WTC11 (cell line): Measurements from ENCODE around the gene ITPR2. TPM values are rescaled to one million over a fixed set of nuclear protein-coding genes. Genes with fewer than 3 reads are reported as not detected.

Experiments used
- ATAC-seq: fragments of 200-7000 bp; cut with Tn5 transposase; 2 replicates; pipeline ENCODE4 v1.10.0; 2021; ENCODE audit warnings: mild to moderate bottlenecking, moderate library complexity
- CTCF ChIA-PET: fragments of 300-600 bp; sonication (Branson Sonifier 250); formaldehyde crosslinking; loops from one replicate; lab custom pipeline; 2021; ENCODE audit warnings: antibody characterized with exemption; lab: Charles Lee
- POLR2A ChIA-PET: fragments of 350-600 bp; sonication (Branson Sonifier 250); formaldehyde crosslinking; loops from one replicate; lab custom pipeline; 2021; ENCODE audit warnings: antibody characterized with exemption; lab: Charles Lee
- DNase-seq: peaks from one replicate; pipeline ENCODE4 v3.0.0; 2021; ENCODE audit warnings: low spot score
- H3K27ac Mint-ChIP-seq: 2 replicates; pipeline ENCODE4 v1.8.0; 2021; ENCODE audit warnings: mixed read lengths
- H3K27me3 Mint-ChIP-seq: 2 replicates; pipeline ENCODE4 v1.8.0; 2021; ENCODE audit warnings: low read depth, mild to moderate bottlenecking, moderate library complexity, mixed read lengths
- H3K36me3 Mint-ChIP-seq: 2 replicates; pipeline ENCODE4 v1.8.0; 2021; ENCODE audit warnings: mixed read lengths
- H3K4me1 Mint-ChIP-seq: 2 replicates; pipeline ENCODE4 v1.8.0; 2022; ENCODE audit warnings: mixed read lengths
- H3K4me3 Mint-ChIP-seq: 2 replicates; pipeline ENCODE4 v1.8.0; 2021; ENCODE audit warnings: mild to moderate bottlenecking, moderate library complexity, mixed read lengths
- H3K9me3 Mint-ChIP-seq: 2 replicates; pipeline ENCODE4 v1.8.0; 2021; ENCODE audit warnings: mixed read lengths
- ATF2 ChIP-seq: sonication (generic); formaldehyde crosslinking; IDR thresholded peaks from 2 replicates; pipeline ENCODE4 v1.8.1; 2022; ENCODE audit warnings: low read depth, missing genetic modification reagents, borderline replicate concordance
- CREM ChIP-seq: sonication (generic); formaldehyde crosslinking; IDR thresholded peaks from 2 replicates; pipeline ENCODE4 v1.8.1; 2022; ENCODE audit warnings: mild to moderate bottlenecking, missing genetic modification reagents, moderate library complexity
- ELF4 ChIP-seq: sonication (generic); formaldehyde crosslinking; IDR thresholded peaks from 2 replicates; pipeline ENCODE4 v1.8.1; 2022; ENCODE audit warnings: low read depth, mild to moderate bottlenecking, moderate library complexity, missing genetic modification reagents
- FOXJ3 ChIP-seq: sonication (generic); formaldehyde crosslinking; IDR thresholded peaks from 2 replicates; pipeline ENCODE4 v1.9.0; 2021; ENCODE audit warnings: missing genetic modification reagents, mild to moderate bottlenecking, borderline replicate concordance
- FOXP1 ChIP-seq: sonication (generic); formaldehyde crosslinking; IDR thresholded peaks from 2 replicates; pipeline ENCODE4 v1.8.0; 2022; ENCODE audit warnings: missing genetic modification reagents, mild to moderate bottlenecking, moderate library complexity, borderline replicate concordance
- GTF2I ChIP-seq: fragments of 250-450 bp; sonication (Bioruptor Pico); conservative IDR thresholded peaks from 2 replicates; pipeline ENCODE4 v1.4.0; 2021; ENCODE audit warnings: mild to moderate bottlenecking
- IRF1 ChIP-seq: sonication (generic); formaldehyde crosslinking; IDR thresholded peaks from 2 replicates; pipeline ENCODE4 v1.8.0; 2023; ENCODE audit warnings: missing genetic modification reagents
- MYBL2 ChIP-seq: sonication (generic); formaldehyde crosslinking; IDR thresholded peaks from 2 replicates; pipeline ENCODE4 v1.8.1; 2023; ENCODE audit warnings: mild to moderate bottlenecking, moderate library complexity, missing genetic modification reagents
- NFE2L1 ChIP-seq: sonication (generic); formaldehyde crosslinking; IDR thresholded peaks from 2 replicates; pipeline ENCODE4 v1.8.1; 2023; ENCODE audit warnings: missing genetic modification reagents
- NR1H2 ChIP-seq: sonication (generic); formaldehyde crosslinking; IDR thresholded peaks from 2 replicates; pipeline ENCODE4 v1.9.0; 2021; ENCODE audit warnings: mild to moderate bottlenecking, moderate library complexity, missing genetic modification reagents
- SMAD4 ChIP-seq: sonication (generic); formaldehyde crosslinking; IDR thresholded peaks from 2 replicates; pipeline ENCODE4 v1.8.0; 2022; ENCODE audit warnings: mild to moderate bottlenecking, missing genetic modification reagents
- SOX15 ChIP-seq: fragments of 250-450 bp; sonication (Bioruptor Pico); IDR thresholded peaks from 2 replicates; pipeline ENCODE4 v1.9.0; 2021; ENCODE audit warnings: mild to moderate bottlenecking
- STAT6 ChIP-seq: sonication (generic); formaldehyde crosslinking; conservative IDR thresholded peaks from 2 replicates; pipeline ENCODE4 v1.8.1; 2023; ENCODE audit warnings: mild to moderate bottlenecking, low read depth, missing genetic modification reagents, moderate library complexity
- ZNF263 ChIP-seq: sonication (generic); formaldehyde crosslinking; IDR thresholded peaks from 2 replicates; pipeline ENCODE4 v1.8.1; 2022; ENCODE audit warnings: low read depth, mild to moderate bottlenecking, moderate library complexity, missing genetic modification reagents
- ZNF317 ChIP-seq: sonication (generic); formaldehyde crosslinking; IDR thresholded peaks from 2 replicates; pipeline ENCODE4 v1.8.1; 2023; ENCODE audit warnings: low read depth, mild to moderate bottlenecking, moderate library complexity, missing genetic modification reagents, borderline replicate concordance
- ZNF425 ChIP-seq: fragments of 250-450 bp; sonication (Bioruptor Pico); conservative IDR thresholded peaks from 2 replicates; pipeline ENCODE4 v1.9.0; 2021; ENCODE audit warnings: mild to moderate bottlenecking
- total RNA-seq: library from RNA; stranded (reverse); gene quantifications from 3 replicates; pipeline ENCODE4 v1.2.3, GENCODE V29; 2021
- TF ChIP-seq, protein P1 (sequence below): sonication (generic); formaldehyde crosslinking; IDR thresholded peaks from 2 replicates; pipeline ENCODE4 v1.8.0; 2022; ENCODE audit warnings: mild to moderate bottlenecking, missing genetic modification reagents
- TF ChIP-seq, protein P2 (sequence below): sonication (generic); formaldehyde crosslinking; IDR thresholded peaks from 2 replicates; pipeline ENCODE4 v1.8.0; 2022; ENCODE audit warnings: mild to moderate bottlenecking, missing genetic modification reagents
- TF ChIP-seq, protein P3 (sequence below): fragments of 250-450 bp; sonication (Bioruptor Pico); IDR thresholded peaks from 2 replicates; pipeline ENCODE4 v1.9.0; 2021; ENCODE audit warnings: mild to moderate bottlenecking, borderline replicate concordance
- TF ChIP-seq, protein P4 (sequence below): sonication (generic); formaldehyde crosslinking; IDR thresholded peaks from 2 replicates; pipeline ENCODE4 v1.8.1; 2022; ENCODE audit warnings: low read depth, mild to moderate bottlenecking, moderate library complexity, missing genetic modification reagents, borderline replicate concordance

ITPR2 gene
- total RNA-seq, 1 experiment from 2014 or later: 50.7 TPM

- no peak for TF ChIP-seq FOXJ3 (CRISPR knock-in tag)
- TF ChIP-seq ATF2 (CRISPR knock-in tag): no peak
- TF ChIP-seq, protein P1, sequence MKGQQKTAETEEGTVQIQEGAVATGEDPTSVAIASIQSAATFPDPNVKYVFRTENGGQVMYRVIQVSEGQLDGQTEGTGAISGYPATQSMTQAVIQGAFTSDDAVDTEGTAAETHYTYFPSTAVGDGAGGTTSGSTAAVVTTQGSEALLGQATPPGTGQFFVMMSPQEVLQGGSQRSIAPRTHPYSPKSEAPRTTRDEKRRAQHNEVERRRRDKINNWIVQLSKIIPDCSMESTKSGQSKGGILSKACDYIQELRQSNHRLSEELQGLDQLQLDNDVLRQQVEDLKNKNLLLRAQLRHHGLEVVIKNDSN (CRISPR knock-in tag): no peak
- TF ChIP-seq NR1H2 (CRISPR knock-in tag): no peak
These were observed 204.8 kb downstream of the ITPR2 start (continued) for GRCh38 chr12:26628234-26628633.

DNA sequence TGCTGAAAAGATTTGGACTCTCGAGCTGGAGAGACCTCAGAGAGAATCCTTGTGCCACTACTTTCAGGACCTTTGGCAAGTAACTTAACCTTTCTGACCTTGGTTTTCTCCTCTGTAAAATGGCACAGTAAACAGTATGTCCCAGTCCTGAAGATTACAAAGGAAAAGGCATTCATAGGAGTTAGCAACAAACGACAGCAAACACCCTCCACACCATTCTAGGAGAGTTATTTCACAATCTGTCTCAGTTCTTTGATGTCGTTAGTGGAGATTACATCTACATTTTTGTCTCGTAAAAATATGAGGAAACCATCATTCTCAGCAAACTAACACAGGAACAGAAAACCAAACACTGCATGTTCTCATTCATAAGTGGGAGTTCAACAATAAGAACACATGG lies 205.7 kb downstream of the ITPR2 start:
- DNase-seq (no peak), ATAC-seq (no peak)
- Mint-ChIP-seq H3K27ac (peak overlapping the region; percentile 27; the same call in 1 of the 2 replicates), H3K4me3 (no peak overlapping the region), H3K36me3 (peaks cover 30% of the 10 kb centered on the region), H3K4me1 (peaks cover 16% of the 10 kb centered on the region), H3K27me3 (no peaks in the 10 kb centered on the region), H3K9me3 (no peaks in the 10 kb centered on the region)
- POLR2A ChIA-PET: no interaction called here
- CTCF ChIA-PET: no interaction called here
- no peak for TF ChIP-seq SMAD4 (CRISPR knock-in tag)
- TF ChIP-seq, protein P2, sequence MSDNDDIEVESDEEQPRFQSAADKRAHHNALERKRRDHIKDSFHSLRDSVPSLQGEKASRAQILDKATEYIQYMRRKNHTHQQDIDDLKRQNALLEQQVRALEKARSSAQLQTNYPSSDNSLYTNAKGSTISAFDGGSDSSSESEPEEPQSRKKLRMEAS (CRISPR knock-in tag): no peak
- no peak for TF ChIP-seq ZNF425 (CRISPR knock-in tag)
- no peak for TF ChIP-seq ZNF317 (CRISPR knock-in tag)
- no peak for TF ChIP-seq IRF1 (CRISPR knock-in tag)
- TF ChIP-seq ELF4 (CRISPR knock-in tag): no peak
- no peak for TF ChIP-seq SOX15 (CRISPR knock-in tag)
- TF ChIP-seq MYBL2: no peak
- no peak for TF ChIP-seq FOXP1 (CRISPR knock-in tag)
- TF ChIP-seq GTF2I (CRISPR knock-in tag): no peak
- no peak for TF ChIP-seq ZNF263 (CRISPR knock-in tag)

- Mint-ChIP-seq H3K27me3 (no peaks in the 10 kb centered on the region), H3K9me3 (no peaks in the 10 kb centered on the region), H3K4me1 (no peaks in the 10 kb centered on the region), H3K36me3 (peaks cover 44% of the 10 kb centered on the region), H3K4me3 (no peak overlapping the region), H3K27ac (no peak overlapping the region)
- ATAC-seq (no peak), DNase-seq (no peak)
- ChIA-PET CTCF (interaction anchor here (2.1 to 2.9 kb wide), 2 partner anchors 9 to 78 kb away, joined by 4 to 15 read pairs; no protein-coding TSS in a partner anchor), POLR2A (no interaction called here)
- TF ChIP-seq, protein P3, sequence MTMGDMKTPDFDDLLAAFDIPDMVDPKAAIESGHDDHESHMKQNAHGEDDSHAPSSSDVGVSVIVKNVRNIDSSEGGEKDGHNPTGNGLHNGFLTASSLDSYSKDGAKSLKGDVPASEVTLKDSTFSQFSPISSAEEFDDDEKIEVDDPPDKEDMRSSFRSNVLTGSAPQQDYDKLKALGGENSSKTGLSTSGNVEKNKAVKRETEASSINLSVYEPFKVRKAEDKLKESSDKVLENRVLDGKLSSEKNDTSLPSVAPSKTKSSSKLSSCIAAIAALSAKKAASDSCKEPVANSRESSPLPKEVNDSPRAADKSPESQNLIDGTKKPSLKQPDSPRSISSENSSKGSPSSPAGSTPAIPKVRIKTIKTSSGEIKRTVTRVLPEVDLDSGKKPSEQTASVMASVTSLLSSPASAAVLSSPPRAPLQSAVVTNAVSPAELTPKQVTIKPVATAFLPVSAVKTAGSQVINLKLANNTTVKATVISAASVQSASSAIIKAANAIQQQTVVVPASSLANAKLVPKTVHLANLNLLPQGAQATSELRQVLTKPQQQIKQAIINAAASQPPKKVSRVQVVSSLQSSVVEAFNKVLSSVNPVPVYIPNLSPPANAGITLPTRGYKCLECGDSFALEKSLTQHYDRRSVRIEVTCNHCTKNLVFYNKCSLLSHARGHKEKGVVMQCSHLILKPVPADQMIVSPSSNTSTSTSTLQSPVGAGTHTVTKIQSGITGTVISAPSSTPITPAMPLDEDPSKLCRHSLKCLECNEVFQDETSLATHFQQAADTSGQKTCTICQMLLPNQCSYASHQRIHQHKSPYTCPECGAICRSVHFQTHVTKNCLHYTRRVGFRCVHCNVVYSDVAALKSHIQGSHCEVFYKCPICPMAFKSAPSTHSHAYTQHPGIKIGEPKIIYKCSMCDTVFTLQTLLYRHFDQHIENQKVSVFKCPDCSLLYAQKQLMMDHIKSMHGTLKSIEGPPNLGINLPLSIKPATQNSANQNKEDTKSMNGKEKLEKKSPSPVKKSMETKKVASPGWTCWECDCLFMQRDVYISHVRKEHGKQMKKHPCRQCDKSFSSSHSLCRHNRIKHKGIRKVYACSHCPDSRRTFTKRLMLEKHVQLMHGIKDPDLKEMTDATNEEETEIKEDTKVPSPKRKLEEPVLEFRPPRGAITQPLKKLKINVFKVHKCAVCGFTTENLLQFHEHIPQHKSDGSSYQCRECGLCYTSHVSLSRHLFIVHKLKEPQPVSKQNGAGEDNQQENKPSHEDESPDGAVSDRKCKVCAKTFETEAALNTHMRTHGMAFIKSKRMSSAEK (CRISPR knock-in tag): no peak
- TF ChIP-seq MYBL2 (no peak), NFE2L1 (CRISPR knock-in tag) (no peak), STAT6 (CRISPR knock-in tag) (no peak), CREM (CRISPR knock-in tag) (no peak), FOXJ3 (CRISPR knock-in tag) (no peak)
- TF ChIP-seq, protein P4, sequence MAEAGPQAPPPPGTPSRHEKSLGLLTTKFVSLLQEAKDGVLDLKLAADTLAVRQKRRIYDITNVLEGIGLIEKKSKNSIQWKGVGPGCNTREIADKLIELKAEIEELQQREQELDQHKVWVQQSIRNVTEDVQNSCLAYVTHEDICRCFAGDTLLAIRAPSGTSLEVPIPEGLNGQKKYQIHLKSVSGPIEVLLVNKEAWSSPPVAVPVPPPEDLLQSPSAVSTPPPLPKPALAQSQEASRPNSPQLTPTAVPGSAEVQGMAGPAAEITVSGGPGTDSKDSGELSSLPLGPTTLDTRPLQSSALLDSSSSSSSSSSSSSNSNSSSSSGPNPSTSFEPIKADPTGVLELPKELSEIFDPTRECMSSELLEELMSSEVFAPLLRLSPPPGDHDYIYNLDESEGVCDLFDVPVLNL (CRISPR knock-in tag): no peak
These were observed 209.9 kb downstream of the ITPR2 start for GRCh38 chr12:26623136-26623535.
